RWPE2 (cell line): ENCODE results near the gene STAM2.
A peak's percentile ranks its signal among the peaks of the same experiment; 100 is the strongest.

Source experiments
- ATAC-seq: fragments of 200-7000 bp; cut with Tn5 transposase; 3 replicates; pipeline ENCODE4 v1.9.1; 2021; ENCODE audit warnings: low read depth
- DNase-seq: peaks from one replicate; pipeline ENCODE4 v3.0.0-alpha.2; 2020; ENCODE audit warnings: low spot score
- H3K27ac ChIP-seq: fragments of 450-650 bp; 2 replicates; pipeline ENCODE4 v1.5.1; 2017; ENCODE audit warnings: mild to moderate bottlenecking; ENCODE audit not compliant: poor library complexity, severe bottlenecking
- H3K27me3 ChIP-seq: fragments of 250-450 bp; sonication (Bioruptor Pico); 2 replicates; pipeline ENCODE4 v1.5.1; 2021; ENCODE audit warnings: mild to moderate bottlenecking, moderate library complexity; ENCODE audit not compliant: insufficient read depth, poor library complexity, severe bottlenecking
- H3K36me3 ChIP-seq: fragments of 250-450 bp; sonication (Bioruptor Pico); 2 replicates; pipeline ENCODE4 v1.5.1; 2020; ENCODE audit warnings: low read depth, mild to moderate bottlenecking, moderate library complexity
- H3K4me1 ChIP-seq: fragments of 250-450 bp; sonication (Bioruptor Pico); 2 replicates; pipeline ENCODE4 v1.5.1; 2021; ENCODE audit warnings: mild to moderate bottlenecking, moderate library complexity; ENCODE audit not compliant: insufficient read depth, poor library complexity, severe bottlenecking
- H3K4me3 ChIP-seq: fragments of 250-450 bp; sonication (Bioruptor Pico); 2 replicates; pipeline ENCODE4 v1.5.1; 2021; ENCODE audit warnings: mild to moderate bottlenecking, moderate library complexity; ENCODE audit not compliant: severe bottlenecking
- H3K9me3 ChIP-seq: fragments of 250-450 bp; sonication (Bioruptor Pico); 2 replicates; pipeline ENCODE4 v1.5.1; 2021; ENCODE audit warnings: mild to moderate bottlenecking, moderate library complexity; ENCODE audit not compliant: severe bottlenecking
- TF ChIP-seq, protein P1 (sequence below): fragments of 450-650 bp; IDR thresholded peaks from one replicate; pipeline ENCODE4 v1.5.1; 2017; ENCODE audit warnings: mild to moderate bottlenecking, moderate library complexity; ENCODE audit not compliant: poor library complexity, severe bottlenecking

STAM2 gene

DNA sequence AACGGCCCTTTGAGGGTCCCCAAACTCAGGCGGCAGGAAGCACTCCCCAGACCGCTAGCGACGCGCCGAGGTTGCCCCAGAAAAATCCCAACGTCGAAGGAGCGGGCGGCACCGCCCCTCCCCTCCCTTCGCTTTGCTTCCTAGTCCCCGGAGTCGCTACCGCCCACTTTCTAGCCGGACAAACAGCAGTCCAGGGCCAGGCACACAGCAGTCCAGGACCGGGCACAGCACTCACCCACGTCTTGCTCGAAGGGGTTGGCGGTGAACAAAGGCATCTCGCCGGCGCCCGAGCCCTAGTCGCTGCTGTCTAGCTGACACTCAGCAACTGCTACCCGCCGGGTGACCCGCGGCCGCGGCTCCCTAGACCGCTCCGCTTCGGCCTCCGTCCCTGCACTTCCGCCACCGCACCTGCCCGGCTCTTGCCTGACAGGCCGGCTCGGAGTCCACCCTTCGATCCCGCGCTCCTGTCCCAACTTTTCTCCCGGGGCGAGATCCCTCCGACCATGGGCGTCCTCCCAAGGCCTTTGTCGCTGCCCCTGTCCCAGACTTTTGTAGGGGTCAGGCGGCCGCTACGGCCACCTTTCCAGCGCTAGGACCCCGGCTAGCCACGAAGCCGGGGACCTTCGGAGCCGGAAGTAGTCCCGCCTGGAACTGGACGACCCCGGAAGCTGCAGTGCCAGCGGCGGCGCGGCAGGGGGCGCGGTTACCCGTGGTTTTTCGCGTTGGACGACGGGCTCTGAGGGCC, at the start of gene STAM2:
TSS of gene STAM2 (minus strand) at position 396 of the 745 bp plus-strand sequence. CDS start at position 275, 121 bp downstream.
- ATAC-seq = peak; percentile 82
- TF ChIP-seq, protein P1, sequence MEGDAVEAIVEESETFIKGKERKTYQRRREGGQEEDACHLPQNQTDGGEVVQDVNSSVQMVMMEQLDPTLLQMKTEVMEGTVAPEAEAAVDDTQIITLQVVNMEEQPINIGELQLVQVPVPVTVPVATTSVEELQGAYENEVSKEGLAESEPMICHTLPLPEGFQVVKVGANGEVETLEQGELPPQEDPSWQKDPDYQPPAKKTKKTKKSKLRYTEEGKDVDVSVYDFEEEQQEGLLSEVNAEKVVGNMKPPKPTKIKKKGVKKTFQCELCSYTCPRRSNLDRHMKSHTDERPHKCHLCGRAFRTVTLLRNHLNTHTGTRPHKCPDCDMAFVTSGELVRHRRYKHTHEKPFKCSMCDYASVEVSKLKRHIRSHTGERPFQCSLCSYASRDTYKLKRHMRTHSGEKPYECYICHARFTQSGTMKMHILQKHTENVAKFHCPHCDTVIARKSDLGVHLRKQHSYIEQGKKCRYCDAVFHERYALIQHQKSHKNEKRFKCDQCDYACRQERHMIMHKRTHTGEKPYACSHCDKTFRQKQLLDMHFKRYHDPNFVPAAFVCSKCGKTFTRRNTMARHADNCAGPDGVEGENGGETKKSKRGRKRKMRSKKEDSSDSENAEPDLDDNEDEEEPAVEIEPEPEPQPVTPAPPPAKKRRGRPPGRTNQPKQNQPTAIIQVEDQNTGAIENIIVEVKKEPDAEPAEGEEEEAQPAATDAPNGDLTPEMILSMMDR = peak; percentile 94

DNA sequence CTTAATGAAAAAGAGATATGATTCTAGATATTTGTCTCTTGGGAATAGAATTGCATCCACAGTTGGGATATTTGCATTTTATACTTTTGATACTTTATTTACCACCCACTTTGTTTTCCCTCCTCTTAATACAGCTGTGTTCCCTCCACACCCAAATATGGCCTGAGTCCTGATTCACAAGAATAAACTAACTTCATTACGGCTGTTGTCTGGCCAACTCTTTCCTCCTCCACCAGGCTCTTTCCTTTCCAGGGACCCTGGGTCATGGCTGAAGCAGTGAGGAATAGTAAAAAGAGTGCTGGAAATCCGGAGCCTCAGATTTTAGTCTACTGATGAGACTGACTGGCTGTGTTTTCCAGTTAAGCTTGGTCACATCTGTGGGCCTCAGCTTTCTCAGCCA, 48.4 kb upstream of the STAM2 start:
- H3K4me3 ChIP-seq = no peak overlapping the region
- no peak overlapping the region for H3K27ac ChIP-seq
- TF ChIP-seq, protein P1 = no peak
- H3K27me3 ChIP-seq = no peaks in the 10 kb centered on the region
- H3K36me3 ChIP-seq = no peaks in the 10 kb centered on the region
- ATAC-seq (no peak), DNase-seq (no peak)
- H3K9me3 ChIP-seq = no peaks in the 10 kb centered on the region
- peaks cover 13% of the 10 kb centered on the region for H3K4me1 ChIP-seq

More for the DNA sequence above, at the start of gene STAM2:
- no peaks in the 10 kb centered on the region for H3K27me3 ChIP-seq
- H3K4me3 ChIP-seq = peak within 1 kb of the TSS; percentile 85
- peak within 1 kb of the TSS; percentile 70 for H3K27ac ChIP-seq
- H3K36me3 ChIP-seq = no peaks in the 10 kb centered on the region
- peak; percentile 84 for DNase-seq
- H3K9me3 ChIP-seq = no peaks in the 10 kb centered on the region
- H3K4me1 ChIP-seq = peaks cover 19% of the 10 kb centered on the region

DNA sequence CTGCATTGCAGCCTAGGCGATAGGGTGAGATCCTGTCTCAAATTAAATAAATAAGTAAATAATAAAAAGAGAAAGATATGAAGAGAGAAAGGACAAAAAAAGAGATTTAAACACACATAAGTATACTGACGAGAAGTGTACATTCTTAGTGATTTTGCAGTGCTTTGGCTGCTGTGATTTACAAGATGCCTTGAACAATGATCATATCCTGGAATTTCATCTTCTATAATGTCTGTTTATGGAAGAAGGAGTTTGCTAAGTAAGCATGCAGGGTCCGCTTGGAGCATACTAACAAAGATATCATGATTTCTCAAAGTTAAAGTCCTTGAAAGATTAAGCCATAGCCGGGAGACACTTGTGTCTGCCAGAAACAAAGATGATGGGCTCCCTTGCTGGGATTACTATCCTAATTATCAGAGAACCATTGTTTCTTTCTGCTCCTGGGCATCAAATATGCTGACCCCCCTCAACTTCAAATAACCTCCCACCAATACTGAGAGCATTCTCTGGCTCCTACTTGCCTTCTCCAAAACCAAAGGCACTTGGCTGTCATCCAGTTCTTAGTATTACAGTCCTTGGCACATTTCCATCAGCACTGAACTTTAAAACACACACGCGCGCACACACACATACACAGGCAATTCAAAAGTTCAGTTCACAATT, 47.5 kb upstream of the STAM2 start:
- Histone ChIP-seq H3K36me3 (no peaks in the 10 kb centered on the region), H3K27ac (no peak overlapping the region), H3K9me3 (no peaks in the 10 kb centered on the region), H3K27me3 (no peaks in the 10 kb centered on the region), H3K4me3 (no peak overlapping the region), H3K4me1 (peaks cover 13% of the 10 kb centered on the region)
- DNase-seq = no peak
- TF ChIP-seq, protein P1 = no peak
- ATAC-seq = no peak

DNA sequence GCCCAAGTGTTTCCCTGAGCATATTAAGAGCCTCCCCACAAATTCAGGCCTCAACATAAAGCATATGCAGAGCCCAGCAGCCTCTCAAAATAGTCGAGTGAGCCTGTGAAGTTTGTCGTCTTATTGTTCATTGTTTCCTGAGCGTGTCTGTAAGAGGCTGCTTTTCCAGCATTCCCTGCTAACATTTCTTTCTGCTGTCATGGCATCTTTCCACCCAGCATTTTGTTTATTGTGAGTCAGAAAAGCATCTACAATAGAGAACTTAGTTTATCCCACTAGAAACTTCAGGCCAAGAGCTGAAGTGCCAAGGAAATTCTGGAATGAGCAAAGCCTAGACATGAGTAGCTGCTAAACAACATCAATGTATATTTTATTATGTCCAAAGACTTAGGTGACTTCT, 46.3 kb upstream of the STAM2 start:
- Histone ChIP-seq H3K27me3 (no peaks in the 10 kb centered on the region), H3K4me3 (no peak overlapping the region), H3K9me3 (no peaks in the 10 kb centered on the region), H3K27ac (no peak overlapping the region), H3K4me1 (peaks cover 13% of the 10 kb centered on the region), H3K36me3 (no peaks in the 10 kb centered on the region)
- DNase-seq (no peak), ATAC-seq (no peak)
- TF ChIP-seq, protein P1 = no peak
